GM19351 (cell line): ENCODE measurements around the gene SMURF1.

Experiments
- ATAC-seq: cut with Tn5 transposase; IDR thresholded peaks from one replicate; pipeline ENCODE4 v1.9.1; 2021; ENCODE audit warnings: mild to moderate bottlenecking, moderate library complexity; ENCODE audit not compliant: unreplicated experiment

SMURF1 gene

DNA sequence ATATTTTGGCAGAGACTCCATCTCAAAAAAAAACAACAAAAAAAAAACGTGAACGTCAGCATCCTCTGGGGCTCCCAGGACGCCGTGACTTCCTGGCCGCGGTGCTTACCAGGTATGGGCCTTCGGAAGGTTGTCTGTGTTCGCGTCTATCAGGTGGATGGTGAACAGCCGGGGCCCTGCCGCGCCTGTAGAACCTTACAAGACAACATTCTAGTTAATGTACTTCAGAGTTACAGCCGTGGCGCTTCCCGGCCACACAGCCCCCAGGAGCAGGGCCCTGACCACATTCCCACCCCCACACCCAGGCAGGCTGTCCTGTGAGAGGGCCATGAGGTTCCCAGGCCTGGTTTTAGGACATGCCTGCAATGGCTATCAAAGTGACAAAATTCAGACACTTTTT is 111.0 kb downstream of the SMURF1 start:
- ATAC-seq: no peak

DNA sequence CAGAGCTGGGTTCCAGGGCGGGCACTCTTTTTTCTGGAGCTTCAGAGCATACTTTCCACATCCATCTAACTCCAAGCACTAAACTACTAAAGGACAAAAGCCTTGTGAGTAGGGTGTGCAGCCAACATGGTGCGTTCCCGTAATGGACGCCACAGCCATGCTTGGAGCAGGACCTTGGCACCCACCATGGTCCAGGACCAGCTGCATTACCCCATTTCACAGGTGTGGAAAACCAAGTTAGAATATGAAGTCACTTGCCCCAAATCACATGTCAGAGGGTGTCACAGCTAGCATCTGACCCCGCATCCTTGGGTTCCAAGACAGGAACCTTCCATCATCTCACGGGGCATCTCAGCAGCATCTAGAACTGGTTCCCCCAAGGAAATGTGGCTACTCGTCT is 112.4 kb downstream of the SMURF1 start:
- no peak for ATAC-seq

DNA sequence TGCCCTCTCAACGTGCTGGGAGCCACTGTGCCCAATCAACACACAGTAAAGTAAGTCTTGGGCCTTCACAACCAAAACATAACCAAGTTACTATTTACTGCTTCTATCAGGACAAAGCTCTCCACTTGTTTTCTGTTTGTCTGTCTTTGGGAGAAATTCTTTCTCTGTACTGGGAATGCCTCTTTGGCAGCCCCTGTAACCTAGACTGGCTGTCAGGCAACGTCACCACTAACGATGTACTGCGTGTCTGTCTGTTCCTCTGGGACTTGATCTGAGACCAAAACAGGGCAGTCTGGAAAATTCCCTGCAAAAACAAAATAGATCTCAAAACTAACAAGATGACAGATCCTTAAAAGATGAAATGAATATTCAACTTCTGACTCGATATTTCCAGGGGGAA is 113.0 kb downstream of the SMURF1 start:
- no peak for ATAC-seq

DNA sequence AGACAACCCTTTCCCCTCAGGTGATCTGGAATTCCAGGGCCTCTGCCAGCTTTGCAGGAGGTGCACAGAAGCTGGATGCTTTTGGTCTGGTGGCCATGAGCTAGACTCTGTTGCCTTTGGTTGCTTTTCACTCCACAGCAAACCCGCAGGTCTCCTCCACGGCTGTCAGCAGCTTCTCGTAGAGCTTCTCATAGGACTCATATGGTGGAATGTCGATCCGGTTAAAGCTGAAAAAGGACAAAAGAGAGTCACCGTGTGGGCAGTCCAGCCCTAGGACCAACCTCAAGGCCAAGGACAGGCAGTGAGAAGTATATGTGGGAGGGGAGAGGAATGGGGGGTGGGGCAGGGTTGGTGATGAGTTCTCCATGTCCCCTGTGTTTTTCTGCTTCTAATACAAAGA is 113.5 kb downstream of the SMURF1 start:
- no peak for ATAC-seq

DNA sequence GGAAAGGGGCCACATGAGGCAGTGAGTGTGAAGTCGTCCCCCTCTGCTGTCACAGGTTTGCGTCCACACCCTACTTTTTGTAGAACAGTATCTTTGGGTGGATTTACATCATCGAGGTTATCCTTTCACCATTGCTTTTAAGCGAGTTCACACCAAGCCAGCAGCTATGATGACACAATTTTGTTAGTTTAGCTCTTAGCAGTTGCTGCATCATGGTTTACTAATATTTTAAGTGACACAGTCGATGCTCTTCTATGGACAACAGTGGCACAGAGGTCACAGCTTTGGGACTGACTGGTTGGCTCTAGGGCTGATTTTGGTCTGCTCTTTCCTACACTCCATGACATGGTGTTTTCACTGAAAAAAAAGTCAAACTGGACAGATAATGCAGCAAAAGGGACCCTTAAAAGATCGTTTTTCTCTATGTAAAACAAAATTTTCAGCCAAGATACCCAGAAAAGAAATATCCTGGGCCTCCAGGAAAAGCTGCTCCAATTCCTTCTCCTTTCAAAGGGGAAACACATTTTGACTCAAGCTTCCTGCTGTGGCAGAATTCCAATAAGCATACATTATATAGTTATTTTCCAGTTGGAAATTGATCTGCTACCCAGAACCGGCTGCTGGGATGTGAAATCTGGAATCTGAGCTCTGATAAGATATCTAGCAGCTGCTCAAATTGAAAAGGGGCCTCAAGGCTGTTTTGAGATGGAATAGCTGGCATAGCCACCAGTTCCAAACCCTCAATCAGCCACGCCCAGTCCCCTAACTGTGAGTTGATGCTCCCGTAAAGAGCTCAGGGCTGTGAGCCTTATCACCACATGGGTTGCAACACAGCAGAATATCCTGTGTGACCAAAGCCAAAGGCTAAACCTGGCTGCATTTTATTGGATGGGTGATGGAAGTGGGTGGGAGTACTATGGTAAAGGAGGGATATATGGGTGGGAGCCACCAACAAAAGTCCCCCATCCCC is 114.2 kb downstream of the SMURF1 start:
- no peak for ATAC-seq

DNA sequence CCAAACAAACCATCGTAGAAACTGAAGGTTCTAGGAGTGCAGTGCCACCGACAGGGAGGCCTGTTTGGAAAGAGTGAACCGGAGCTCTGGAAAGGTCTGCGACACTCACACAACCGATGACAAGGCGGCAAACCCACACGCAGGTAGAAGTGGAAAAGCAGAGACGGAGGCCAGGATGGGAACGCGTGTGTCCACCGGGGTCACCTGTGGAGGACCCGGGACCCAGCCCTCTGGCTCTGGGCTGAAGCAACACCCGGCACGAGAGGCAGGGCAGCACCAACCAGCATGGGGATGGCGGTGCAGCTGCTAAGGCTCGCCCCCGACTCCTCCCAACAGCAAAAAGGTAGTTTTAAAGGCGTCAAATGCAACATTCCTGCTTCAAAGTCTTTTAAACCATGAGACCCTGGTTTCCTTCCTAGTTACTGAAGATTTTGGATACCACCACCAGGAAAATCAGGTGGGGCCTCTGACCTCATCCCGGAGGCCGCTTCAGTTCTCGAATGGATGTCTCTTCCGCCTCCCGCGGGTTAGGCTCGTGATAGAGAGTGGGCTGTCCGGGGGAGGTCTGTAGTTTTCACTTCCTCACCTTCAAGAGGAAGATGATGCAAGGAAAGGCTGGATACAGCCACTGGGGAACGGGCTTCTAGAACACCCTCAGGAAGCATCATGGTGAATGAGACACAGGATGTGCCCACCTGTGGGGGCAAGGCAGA is 115.5 kb downstream of the SMURF1 start:
- no peak for ATAC-seq

DNA sequence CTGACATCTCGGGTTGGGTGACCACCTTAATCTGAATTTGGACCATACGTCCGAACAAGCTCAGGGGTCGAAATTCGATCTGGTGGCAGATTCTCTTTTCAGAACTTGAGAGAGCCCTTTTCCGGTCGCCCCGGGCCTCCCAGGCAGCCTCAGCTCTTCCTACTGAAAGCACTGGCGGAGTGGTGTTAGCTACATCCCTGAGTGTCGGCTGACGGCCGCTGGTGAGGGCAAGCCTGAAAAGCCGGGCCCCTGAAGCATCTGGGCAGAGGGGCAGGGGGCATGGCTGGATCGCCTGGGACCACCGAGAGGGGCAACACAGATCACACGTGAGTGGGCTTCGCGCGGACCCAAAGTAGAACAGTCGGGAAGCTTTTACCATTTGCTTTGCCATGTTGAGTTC is 116.1 kb downstream of the SMURF1 start:
- no peak for ATAC-seq

DNA sequence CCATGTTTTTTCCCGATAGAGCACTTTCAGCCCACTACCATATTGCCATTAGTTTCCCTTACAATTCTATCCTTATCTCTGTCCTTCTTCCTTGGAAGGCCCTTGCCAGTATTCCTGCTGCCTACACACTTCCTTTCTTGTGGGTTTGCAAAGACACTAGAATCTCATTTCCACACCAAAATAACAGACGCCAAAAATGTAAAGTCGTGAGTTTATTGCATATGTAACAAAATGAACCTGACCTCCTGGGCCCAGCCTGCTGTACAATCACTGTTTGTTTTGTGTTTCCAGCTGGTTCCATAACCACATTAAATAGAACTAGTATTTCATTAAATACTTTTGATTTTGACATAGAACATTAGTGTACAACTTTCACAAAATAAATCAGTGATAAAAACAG is 116.7 kb downstream of the SMURF1 start:
- ATAC-seq: no peak

DNA sequence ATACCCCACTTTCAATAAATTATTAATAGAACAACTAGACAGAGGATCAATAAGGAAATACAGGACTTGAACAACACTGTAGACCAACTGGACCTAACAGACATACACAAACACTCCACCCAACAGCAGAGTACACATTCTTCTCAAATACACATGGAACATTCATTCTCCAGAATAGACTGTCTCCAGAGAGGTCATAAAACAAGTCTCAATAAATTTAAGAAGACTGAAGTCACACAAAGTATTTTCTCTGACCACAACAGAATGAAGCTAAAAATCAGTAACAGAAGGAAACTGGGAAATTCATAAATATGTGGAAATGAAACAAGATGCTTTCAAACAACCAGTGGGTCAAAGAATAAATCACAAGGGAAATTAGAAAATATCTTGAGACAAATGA is 119.8 kb downstream of the SMURF1 start:
- no peak for ATAC-seq

DNA sequence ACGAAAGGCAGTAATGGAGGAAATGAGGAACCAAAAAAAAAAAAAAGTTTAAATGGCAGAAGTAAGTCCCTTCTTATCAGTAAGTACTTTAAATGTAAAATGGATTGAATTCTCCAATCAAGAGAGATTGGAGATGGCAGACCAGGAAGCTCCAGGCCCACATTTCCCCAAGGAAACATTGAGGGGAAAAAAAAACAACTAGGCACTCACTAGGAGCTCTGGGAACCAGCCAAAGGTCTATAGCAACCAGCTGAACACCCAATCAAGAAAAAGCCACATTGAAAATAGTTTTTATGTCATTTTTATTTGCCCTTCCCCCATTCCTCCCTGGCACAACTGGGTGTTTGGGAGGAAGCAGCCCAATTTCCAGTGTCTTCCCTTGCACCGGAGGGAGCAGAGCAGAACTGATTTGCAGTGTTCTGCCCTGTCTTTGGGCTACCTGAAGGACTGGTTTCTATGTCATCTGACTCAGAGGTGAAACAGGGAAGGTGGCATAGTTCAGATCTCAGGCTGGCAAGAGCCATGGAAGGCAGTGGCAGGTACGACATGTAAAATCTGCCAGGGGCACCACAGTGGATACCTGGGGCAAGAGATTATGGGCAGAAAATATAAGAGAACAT is 121.9 kb downstream of the SMURF1 start:
- no peak for ATAC-seq

DNA sequence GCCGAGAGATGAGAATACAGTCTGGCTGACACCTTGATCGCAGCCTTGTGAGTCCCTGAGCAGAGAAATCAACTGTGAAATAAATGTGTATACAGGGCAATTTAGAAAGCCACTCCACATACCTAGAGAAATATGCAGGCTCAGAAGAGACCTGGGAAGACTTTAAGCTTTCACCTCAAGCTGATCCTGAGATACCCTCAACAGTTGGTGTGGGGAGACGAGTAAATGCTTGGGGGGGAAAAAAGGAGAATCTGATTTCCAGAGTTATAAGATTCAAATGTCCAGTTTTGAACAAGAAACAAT is 123.5 kb downstream of the SMURF1 start:
- no peak for ATAC-seq

DNA sequence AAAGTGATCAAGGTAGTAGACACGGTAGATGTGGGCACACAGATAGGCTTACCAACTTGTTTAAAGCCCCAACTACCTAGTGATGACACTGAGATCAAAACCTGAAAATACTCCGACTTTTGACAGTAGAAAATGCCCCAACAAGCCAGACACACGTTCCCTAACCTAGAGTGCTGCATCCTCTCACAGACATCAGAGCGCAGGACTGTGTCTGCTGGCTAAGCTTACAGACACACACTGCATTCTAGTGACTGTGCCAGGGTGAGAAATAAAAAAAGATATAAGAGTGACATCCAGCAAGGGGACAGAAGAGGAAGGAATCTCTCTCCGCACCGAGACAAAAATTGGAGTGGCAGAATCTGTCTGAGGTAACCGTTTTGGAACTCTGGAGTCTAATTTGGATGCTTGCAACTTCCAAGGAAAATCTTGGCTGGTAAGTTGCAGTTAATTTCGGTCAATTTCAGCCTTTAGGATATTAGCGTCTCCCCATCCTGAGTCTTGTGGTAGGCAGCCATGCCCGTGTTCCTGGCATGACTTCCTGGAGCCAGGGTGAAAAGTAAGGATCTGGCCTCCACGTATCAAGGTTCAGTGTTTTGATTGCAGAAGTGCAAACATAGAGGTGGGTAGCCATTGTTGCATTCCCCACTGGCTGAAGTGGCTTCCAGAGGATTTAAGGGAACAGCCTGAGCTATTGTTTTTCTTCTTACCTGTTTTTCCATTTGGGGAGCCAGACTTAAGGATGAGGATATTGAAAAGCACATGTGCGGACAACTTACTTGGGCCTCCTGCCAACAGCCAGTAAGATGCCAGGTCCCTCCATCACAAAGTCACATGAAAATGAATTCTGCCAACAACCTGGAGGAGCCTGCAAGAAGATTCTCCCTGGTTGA is 124.1 kb downstream of the SMURF1 start:
- no peak for ATAC-seq

DNA sequence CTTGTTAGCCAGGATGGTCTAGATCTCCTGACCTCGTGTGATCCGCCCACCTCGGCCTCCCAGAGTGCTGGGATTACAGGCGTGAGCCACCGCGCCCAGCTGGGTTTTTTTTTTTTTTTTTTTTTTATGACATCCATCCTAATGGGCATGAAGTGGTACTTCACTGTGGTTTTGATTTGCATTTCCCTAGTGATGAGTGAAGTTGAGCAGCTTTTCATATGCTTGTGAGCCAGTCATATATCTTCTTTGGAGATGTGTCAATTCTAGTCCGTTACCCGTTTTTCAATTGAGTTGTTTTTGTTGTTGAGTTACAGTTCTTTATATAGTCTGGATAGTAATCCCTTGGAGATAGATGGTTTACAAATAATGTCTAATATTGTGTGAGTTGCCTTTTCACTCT is 127.7 kb downstream of the SMURF1 start:
- ATAC-seq: no peak

DNA sequence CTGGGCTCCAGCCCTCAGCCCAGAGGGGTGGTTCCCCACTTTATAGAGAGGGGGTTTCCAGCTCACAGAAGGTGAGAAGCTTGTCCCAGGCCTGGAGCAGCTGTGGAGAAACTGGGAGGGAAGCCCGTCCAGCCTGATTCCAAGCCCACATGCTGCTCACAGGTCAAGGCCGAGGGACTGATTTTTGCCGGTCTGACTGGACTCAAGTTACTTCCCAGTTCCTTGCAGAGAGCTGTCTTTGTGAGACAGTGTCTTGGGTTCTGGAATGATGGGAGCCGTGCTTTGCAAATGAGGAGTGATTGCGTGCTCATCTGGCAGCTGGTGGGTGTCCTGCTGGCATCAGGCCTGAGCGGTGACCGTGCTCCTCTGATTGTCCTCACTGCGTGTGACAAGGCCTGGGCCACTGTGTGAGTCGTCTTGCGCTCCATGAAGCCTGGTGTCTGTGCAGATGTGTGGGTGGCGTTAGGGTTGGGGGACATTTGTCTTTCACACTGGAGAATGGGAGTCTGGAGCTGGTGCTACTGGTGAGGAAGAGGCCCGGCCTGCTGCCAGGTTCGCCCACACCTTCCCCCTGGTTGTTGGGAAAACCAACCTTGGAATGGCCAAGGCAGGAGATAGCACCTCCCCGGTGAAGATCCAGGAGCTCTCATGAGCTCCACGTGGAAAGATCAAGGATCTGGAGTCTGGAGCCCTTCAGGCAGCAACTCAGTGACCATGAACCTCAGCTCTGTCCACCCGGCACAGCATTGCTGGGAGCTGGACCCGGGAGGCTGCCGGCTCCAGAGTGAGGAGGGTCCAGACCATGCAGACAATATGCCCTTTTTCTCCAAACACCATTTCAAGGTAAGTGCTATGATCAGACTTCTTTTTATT is 129.6 kb downstream of the SMURF1 start:
- ATAC-seq: no peak

DNA sequence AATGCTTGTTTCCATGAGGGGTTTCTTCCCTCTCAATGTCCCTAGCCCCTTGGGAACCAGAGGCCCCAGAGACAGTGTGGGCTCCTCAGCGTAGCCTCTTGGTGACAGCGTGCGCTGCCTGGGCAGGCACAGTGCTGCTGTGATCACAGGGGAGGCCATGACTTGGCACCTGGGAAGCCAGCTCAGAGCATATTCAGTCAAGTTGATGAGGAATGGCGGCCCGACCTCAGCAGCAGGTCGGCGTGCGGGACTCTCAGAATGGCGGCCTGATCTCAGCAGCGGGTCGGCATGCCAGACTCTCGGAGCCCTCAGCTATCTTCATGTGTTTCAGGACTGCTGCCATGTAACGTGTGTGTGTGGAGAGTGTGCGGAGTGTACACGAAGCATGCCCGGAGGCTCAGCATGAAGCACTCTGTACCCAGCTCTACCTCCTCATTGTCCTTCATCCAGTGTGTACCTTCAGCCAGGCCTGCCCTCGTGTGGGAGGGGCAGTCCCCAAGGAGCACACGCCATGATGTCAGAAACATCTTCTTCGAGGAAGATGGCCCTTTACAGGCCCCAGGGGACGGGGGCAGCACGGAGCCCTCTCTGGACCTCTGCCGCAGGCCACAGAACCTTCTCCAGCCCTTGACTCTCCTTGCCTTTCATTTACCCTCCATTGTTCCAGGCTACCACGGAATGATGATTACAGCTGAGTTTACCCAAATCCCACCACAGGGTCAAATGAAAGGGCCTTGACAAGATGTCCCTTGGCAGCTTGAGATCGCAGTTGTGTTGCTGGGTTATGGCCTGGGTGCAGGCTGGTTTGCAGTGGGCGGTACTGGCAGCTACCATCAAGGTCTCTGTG is 130.4 kb downstream of the SMURF1 start:
- ATAC-seq: no peak

DNA sequence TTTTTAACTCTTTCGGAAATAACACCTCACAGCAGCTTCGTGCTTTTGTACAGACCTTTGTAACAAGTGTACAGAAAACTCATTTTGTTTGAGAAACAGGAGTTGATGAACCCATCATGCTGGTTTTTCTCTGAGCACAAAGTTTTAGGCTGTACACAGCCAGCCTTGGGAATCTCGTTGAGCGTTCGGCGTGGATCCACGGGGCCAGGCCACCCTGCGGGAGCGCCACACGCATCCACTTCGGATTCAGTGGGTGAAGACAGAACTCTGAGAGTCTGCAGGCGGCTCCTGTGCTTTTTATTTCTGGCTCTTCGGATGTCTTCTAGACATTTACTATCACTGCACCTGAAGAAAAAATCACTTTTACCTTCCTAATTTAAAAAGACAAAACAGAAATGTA is 131.2 kb downstream of the SMURF1 start:
- ATAC-seq: no peak

DNA sequence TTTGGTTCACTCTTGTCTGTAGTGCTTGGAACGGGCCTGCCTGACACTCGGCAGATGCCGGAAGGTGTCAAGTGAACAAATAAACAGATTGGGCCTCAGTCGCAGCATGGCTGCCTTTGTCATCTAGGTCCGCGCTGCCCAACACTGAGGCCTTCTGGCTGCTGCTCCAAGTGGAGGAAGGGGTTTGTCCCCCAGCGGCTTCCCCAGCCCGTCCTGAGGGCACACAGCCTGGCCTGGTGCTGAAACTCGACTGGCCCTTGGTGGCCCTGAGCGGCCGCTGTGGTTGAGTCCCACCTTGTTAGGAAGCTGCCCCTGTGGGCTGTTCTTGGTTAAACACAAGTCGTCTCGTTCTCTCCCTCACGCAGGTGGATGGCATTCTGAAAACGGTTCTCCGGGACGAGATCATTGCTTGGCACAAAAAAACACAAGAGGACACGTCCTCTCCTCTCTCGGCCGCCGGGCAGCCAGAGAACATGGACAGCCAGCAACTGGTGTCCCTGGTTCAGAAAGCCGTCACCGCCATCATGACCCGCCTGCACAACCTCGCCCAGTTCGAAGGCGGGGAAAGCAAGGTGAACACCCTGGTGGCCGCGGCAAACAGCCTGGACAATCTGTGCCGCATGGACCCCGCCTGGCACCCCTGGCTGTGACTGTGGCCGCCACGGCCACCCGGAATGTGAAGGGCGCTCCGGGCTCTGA is 132.1 kb downstream of the SMURF1 start:
- ATAC-seq: no peak

DNA sequence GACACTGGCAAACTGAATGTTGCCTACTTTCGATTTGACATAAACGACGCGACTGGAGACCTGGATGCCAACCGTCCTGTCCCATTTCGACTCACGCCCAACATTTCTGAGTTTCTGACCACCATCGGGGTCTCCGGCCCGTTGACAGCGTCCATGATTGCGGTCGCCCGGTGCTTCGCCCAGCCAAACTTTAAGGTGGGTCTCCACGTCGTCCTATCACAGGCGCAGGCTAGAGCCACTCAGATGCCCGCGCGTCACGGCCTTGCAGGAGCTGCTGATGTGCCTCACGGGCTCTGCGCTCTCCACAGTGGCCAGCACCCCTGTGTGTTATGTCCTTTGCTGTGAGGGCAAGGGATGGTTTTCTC is 132.6 kb downstream of the SMURF1 start:
- ATAC-seq: no peak

DNA sequence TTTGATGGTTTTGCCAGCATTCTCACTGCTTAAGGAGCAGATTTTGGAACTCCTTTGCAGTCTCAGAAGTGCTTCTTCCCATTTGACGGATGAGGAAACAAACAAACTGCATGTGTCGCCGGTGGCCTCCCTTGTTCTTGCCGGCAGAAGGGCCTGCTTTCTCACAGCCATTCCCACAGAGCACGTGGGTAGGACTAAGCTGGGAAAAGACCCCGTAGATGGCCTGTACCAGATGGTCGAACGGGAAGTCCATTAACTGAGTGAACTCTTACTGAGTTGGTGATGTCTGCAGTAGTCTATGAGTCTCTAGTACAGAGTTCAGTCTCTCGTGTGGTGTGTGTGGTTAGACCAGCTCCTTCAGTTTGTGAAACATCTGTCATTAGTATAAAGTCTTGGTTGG is 133.6 kb downstream of the SMURF1 start:
- no peak for ATAC-seq
